Measurements from ENCODE around the gene UST.

Gene UST

GRCh38 chr6:149060985-149061760 is 314.3 kb downstream of the UST start:
- Histone ChIP-seq H3K4me1 (ENCODE audit: insufficient read depth, insufficient read length) (peaks cover 6% of the 10 kb centered on the region), H3K36me3 (ENCODE audit: insufficient read depth, insufficient read length, low read length) (no peaks in the 10 kb centered on the region), H3K27me3 (ENCODE audit: insufficient read depth, insufficient read length) (no peaks in the 10 kb centered on the region), H3K9me3 (ENCODE audit: insufficient read depth, low read length) (no peaks in the 10 kb centered on the region), H3K9ac (ENCODE audit: insufficient read length, low read depth) (no peak overlapping the region), H3K4me3 (ENCODE audit: insufficient read length, low read depth) (no peak overlapping the region)
- DNase-seq (ENCODE audit: low read depth, low spot score): no peak
- no peak for TF ChIP-seq ZNF274 (IDR thresholded peaks at IDR 0.05; ENCODE audit: low read depth, low read length)
- no peak for TF ChIP-seq YY1 (IDR thresholded peaks at IDR 0.05; ENCODE audit: insufficient read depth, insufficient read length)
- TF ChIP-seq SUZ12 (IDR thresholded peaks at IDR 0.05; ENCODE audit: extremely low read depth, insufficient read depth, insufficient read length): no peak

GRCh38 chr6:149061930-149062329 is 315.1 kb downstream of the UST start:
- Histone ChIP-seq H3K4me1 (ENCODE audit: insufficient read depth, insufficient read length) (peaks cover 6% of the 10 kb centered on the region), H3K27me3 (ENCODE audit: insufficient read depth, insufficient read length) (no peaks in the 10 kb centered on the region), H3K9ac (ENCODE audit: insufficient read length, low read depth) (no peak overlapping the region), H3K9me3 (ENCODE audit: insufficient read depth, low read length) (no peaks in the 10 kb centered on the region), H3K36me3 (ENCODE audit: insufficient read depth, insufficient read length, low read length) (no peaks in the 10 kb centered on the region), H3K4me3 (ENCODE audit: insufficient read length, low read depth) (no peak overlapping the region)
- TF ChIP-seq ZNF274 (IDR thresholded peaks at IDR 0.05; ENCODE audit: low read depth, low read length) (no peak), YY1 (IDR thresholded peaks at IDR 0.05; ENCODE audit: insufficient read depth, insufficient read length) (no peak), SUZ12 (IDR thresholded peaks at IDR 0.05; ENCODE audit: extremely low read depth, insufficient read depth, insufficient read length) (no peak)
- DNase-seq (ENCODE audit: low read depth, low spot score): no peak

DNA sequence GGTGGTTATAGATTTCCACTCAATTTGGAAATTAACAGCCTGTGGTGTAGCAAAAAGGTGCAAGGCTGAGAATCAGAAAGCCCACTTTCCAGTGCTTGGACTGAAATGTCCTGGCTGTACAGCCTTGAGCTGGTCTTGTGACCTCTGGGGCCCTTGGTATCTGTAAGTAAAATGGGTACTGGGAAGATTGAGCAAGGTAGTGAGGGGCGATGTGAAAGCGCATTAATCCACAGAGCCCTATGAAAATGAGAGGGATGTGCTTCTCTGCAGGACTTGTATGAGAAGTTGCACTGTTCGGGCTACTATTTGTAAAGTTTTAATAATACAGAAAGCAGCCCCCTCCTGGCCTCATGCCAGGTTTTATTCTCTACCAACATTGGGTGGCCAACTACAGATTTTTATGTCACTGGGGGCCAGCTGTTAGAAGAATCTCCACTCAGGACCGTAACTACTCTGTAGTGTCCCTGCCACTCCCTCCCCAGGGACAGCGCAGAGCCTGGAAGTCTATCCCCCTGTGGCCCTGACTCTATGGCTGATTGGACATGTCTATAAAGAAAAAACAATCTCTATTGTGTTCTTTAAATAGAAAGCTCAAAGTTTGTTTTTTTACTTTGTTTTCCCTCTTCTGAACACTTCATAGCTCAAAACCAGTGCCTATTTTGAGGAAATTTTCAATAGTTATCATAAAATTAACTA is 316.0 kb downstream of the UST start:
- no peak for DNase-seq (ENCODE audit: low read depth, low spot score)
- Histone ChIP-seq H3K4me3 (ENCODE audit: insufficient read length, low read depth) (no peak overlapping the region), H3K36me3 (ENCODE audit: insufficient read depth, insufficient read length, low read length) (no peaks in the 10 kb centered on the region), H3K27me3 (ENCODE audit: insufficient read depth, insufficient read length) (no peaks in the 10 kb centered on the region), H3K9ac (ENCODE audit: insufficient read length, low read depth) (no peak overlapping the region), H3K9me3 (ENCODE audit: insufficient read depth, low read length) (no peaks in the 10 kb centered on the region), H3K4me1 (ENCODE audit: insufficient read depth, insufficient read length) (peaks cover 6% of the 10 kb centered on the region)
- TF ChIP-seq SUZ12 (IDR thresholded peaks at IDR 0.05; ENCODE audit: extremely low read depth, insufficient read depth, insufficient read length) (no peak), ZNF274 (IDR thresholded peaks at IDR 0.05; ENCODE audit: low read depth, low read length) (no peak), YY1 (IDR thresholded peaks at IDR 0.05; ENCODE audit: insufficient read depth, insufficient read length) (no peak)

- DNase-seq (ENCODE audit: low read depth, low spot score): no peak
- Histone ChIP-seq H3K36me3 (ENCODE audit: insufficient read depth, insufficient read length, low read length) (no peaks in the 10 kb centered on the region), H3K9me3 (ENCODE audit: insufficient read depth, low read length) (no peaks in the 10 kb centered on the region), H3K4me3 (ENCODE audit: insufficient read length, low read depth) (no peak overlapping the region), H3K27me3 (ENCODE audit: insufficient read depth, insufficient read length) (no peaks in the 10 kb centered on the region), H3K4me1 (ENCODE audit: insufficient read depth, insufficient read length) (peaks cover 6% of the 10 kb centered on the region), H3K9ac (ENCODE audit: insufficient read length, low read depth) (no peak overlapping the region)
- no peak for TF ChIP-seq SUZ12 (IDR thresholded peaks at IDR 0.05; ENCODE audit: extremely low read depth, insufficient read depth, insufficient read length)
- no peak for TF ChIP-seq ZNF274 (IDR thresholded peaks at IDR 0.05; ENCODE audit: low read depth, low read length)
- TF ChIP-seq YY1 (IDR thresholded peaks at IDR 0.05; ENCODE audit: insufficient read depth, insufficient read length): no peak
Observed at GRCh38 chr6:149063468-149063867, 316.6 kb downstream of the UST start.

GRCh38 chr6:149064001-149064659 is 317.3 kb downstream of the UST start:
- no peak for DNase-seq (ENCODE audit: low read depth, low spot score)
- TF ChIP-seq SUZ12 (IDR thresholded peaks at IDR 0.05; ENCODE audit: extremely low read depth, insufficient read depth, insufficient read length) (no peak), YY1 (IDR thresholded peaks at IDR 0.05; ENCODE audit: insufficient read depth, insufficient read length) (no peak)
- H3K9ac ChIP-seq (ENCODE audit: insufficient read length, low read depth): no peak overlapping the region
- no peaks in the 10 kb centered on the region for H3K27me3 ChIP-seq (ENCODE audit: insufficient read depth, insufficient read length)
- no peaks in the 10 kb centered on the region for H3K9me3 ChIP-seq (ENCODE audit: insufficient read depth, low read length)
- H3K36me3 ChIP-seq (ENCODE audit: insufficient read depth, insufficient read length, low read length): no peaks in the 10 kb centered on the region
- H3K4me1 ChIP-seq (ENCODE audit: insufficient read depth, insufficient read length): peaks cover 3% of the 10 kb centered on the region
- no peak overlapping the region for H3K4me3 ChIP-seq (ENCODE audit: insufficient read length, low read depth)

DNA sequence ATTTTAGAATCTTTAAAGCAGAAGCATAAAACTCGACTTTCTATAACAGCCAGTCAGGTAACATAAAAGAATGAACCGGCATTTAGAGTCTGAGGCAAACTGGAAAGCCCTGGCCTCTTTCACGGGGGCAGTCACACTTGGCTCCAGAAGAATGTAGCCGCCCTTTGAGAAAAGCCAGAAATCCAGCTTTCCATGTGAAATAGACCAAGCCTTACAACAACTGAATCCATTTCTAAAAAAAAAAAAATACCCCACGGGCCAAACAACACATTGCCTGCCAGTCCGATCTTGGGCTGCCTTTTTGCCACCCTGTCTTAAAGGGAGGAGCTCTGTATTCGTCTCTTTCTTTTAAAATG is 317.8 kb downstream of the UST start:
- Histone ChIP-seq H3K9me3 (ENCODE audit: insufficient read depth, low read length) (no peaks in the 10 kb centered on the region), H3K4me1 (ENCODE audit: insufficient read depth, insufficient read length) (peaks cover 2% of the 10 kb centered on the region), H3K9ac (ENCODE audit: insufficient read length, low read depth) (no peak overlapping the region), H3K36me3 (ENCODE audit: insufficient read depth, insufficient read length, low read length) (no peaks in the 10 kb centered on the region), H3K4me3 (ENCODE audit: insufficient read length, low read depth) (no peak overlapping the region), H3K27me3 (ENCODE audit: insufficient read depth, insufficient read length) (no peaks in the 10 kb centered on the region)
- no peak for DNase-seq (ENCODE audit: low read depth, low spot score)
- TF ChIP-seq SUZ12 (IDR thresholded peaks at IDR 0.05; ENCODE audit: extremely low read depth, insufficient read depth, insufficient read length): no peak
- TF ChIP-seq YY1 (IDR thresholded peaks at IDR 0.05; ENCODE audit: insufficient read depth, insufficient read length): no peak
- TF ChIP-seq ZNF274 (IDR thresholded peaks at IDR 0.05; ENCODE audit: low read depth, low read length): no peak

- no peak overlapping the region for H3K9ac ChIP-seq (ENCODE audit: insufficient read length, low read depth)
Observed at GRCh38 chr6:149065121-149065520, 318.3 kb downstream of the UST start.

More at GRCh38 chr6:149065121-149065520, 318.3 kb downstream of the UST start:
- no peak for TF ChIP-seq YY1 (IDR thresholded peaks at IDR 0.05; ENCODE audit: insufficient read depth, insufficient read length)
- TF ChIP-seq SUZ12 (IDR thresholded peaks at IDR 0.05; ENCODE audit: extremely low read depth, insufficient read depth, insufficient read length): no peak
- TF ChIP-seq ZNF274 (IDR thresholded peaks at IDR 0.05; ENCODE audit: low read depth, low read length): no peak
- Histone ChIP-seq H3K4me1 (ENCODE audit: insufficient read depth, insufficient read length) (peaks cover 2% of the 10 kb centered on the region), H3K9me3 (ENCODE audit: insufficient read depth, low read length) (no peaks in the 10 kb centered on the region), H3K36me3 (ENCODE audit: insufficient read depth, insufficient read length, low read length) (no peaks in the 10 kb centered on the region), H3K4me3 (ENCODE audit: insufficient read length, low read depth) (no peak overlapping the region), H3K27me3 (ENCODE audit: insufficient read depth, insufficient read length) (no peaks in the 10 kb centered on the region)
- no peak for DNase-seq (ENCODE audit: low read depth, low spot score)

Measured in NT2/D1 (cell line).